Mucosa of rectum (tissue), 2 donors: ENCODE data around the gene IGFBP7.
"Not testable (repeated sequence)": the region's sequence is repeated elsewhere in the genome, so short reads cannot be mapped to it uniquely, and the experiment has no call there.

ENCODE experiments used
- H3K27ac ChIP-seq, 2 donors: one replicate each; pipeline ENCODE4 v1.7.0; 2013; ENCODE audit warnings: inconsistent platforms in 2 of 2, low read depth in 2 of 2, low read length in 2 of 2
- H3K27me3 ChIP-seq, 2 donors: one replicate each; pipeline ENCODE4 v1.7.0; 2013; ENCODE audit warnings: low read length in 2 of 2; ENCODE audit not compliant: control insufficient read depth in 2 of 2, insufficient read depth in 2 of 2
- H3K36me3 ChIP-seq, 2 donors: one replicate each; pipeline ENCODE4 v1.7.0; 2013; ENCODE audit warnings: low read length in 2 of 2; ENCODE audit not compliant: control insufficient read depth in 2 of 2, insufficient read depth in 2 of 2
- H3K4me1 ChIP-seq, 2 donors: one replicate each; pipeline ENCODE4 v1.7.0; 2013; ENCODE audit warnings: low read length in 2 of 2, mild to moderate bottlenecking in 1 of 2; ENCODE audit not compliant: control insufficient read depth in 2 of 2, insufficient read depth in 2 of 2
- H3K4me3 ChIP-seq, 2 donors: one replicate each; pipeline ENCODE4 v1.7.0; 2013; ENCODE audit warnings: low read length in 2 of 2
- H3K9ac ChIP-seq, 2 donors: one replicate each; pipeline ENCODE4 v1.7.0; 2013; ENCODE audit warnings: low read length in 2 of 2, low read depth in 1 of 2, mild to moderate bottlenecking in 1 of 2
- H3K9me3 ChIP-seq, 2 donors: one replicate each; pipeline ENCODE4 v1.7.0; 2013; ENCODE audit warnings: low read length in 2 of 2; ENCODE audit not compliant: control insufficient read depth in 2 of 2
- donor health status: healthy.
- donor health status: Normal muscosa, but diverticular disease.

The IGFBP7 gene

DNA sequence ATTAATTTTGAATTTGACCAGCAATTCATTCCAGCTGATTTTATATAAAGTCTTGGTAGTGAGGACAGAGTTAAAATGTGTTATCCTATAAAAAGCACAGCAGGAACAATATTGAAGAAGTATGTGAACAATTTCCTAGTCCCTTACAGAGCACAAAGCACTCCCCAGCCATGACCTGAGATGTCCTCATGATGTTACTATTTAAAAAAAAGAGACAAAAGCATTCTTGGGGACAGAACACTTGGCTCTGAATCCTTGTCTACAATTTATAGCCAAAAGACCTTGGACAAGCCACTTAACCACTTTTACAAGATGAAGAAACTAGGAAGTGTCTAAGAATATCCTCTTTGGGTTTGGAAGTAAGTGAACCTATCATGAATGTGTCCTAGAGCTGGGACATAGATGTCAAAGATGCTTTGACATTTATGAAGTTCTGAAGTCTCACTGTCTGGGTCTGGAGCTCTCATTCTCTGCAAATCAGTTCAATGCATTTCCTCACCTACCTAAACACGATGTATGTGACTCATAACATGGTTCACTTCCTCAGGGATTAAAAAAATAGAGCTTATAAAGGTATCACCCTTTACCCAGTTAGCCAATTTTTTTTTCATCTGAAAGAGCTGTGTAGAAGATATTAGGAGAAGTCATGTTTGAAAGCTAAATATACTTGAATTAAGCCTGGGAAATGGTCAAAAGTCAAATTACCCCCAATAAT, 61.4 kb downstream of the IGFBP7 start:
- Histone ChIP-seq H3K27ac (no peak overlapping the region), H3K9ac (no peak overlapping the region), H3K36me3 (no peaks in the 10 kb centered on the region), H3K4me3 (no peak overlapping the region), H3K4me1 (peaks cover under 1% of the 10 kb centered on the region in 2 donors), H3K27me3 (no peaks in the 10 kb centered on the region), H3K9me3 (no peaks in the 10 kb centered on the region)

DNA sequence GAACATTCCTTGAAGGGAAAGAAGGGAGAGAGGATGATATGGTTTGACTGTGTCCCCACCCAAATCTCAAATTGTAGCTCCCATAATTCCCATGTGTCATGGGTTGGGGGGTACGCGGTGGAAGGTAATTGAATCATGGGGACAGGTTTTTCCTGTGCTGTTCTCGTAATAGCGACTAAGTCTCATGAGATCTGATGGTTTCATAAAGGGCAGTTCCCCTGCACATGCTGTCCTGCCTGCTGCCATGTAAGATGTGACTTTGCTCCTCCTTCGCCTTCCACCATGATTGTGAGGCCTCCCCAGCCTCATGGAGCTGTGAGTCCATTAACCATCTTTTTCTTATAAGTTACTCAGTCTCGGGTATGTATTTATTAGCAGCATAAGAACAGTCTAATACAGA, 63.1 kb downstream of the IGFBP7 start:
- not testable (repeated sequence) for H3K27ac ChIP-seq, H3K36me3 ChIP-seq, H3K4me3 ChIP-seq, H3K27me3 ChIP-seq, H3K9me3 ChIP-seq, H3K9ac ChIP-seq, H3K4me1 ChIP-seq

GRCh38 chr4:57044996-57045395, 65.2 kb downstream of the IGFBP7 start:
- Histone ChIP-seq H3K27me3 (no peaks in the 10 kb centered on the region), H3K27ac (no peak overlapping the region), H3K4me1 (peaks cover 2 to 3% of the 10 kb centered on the region in 2 donors), H3K36me3 (no peaks in the 10 kb centered on the region), H3K9ac (no peak overlapping the region), H3K9me3 (no peaks in the 10 kb centered on the region), H3K4me3 (no peak overlapping the region)

GRCh38 chr4:57044279-57044678, 65.9 kb downstream of the IGFBP7 start:
- Histone ChIP-seq H3K9me3 (no peaks in the 10 kb centered on the region), H3K27ac (peak overlapping the region; percentile 41 to 54), H3K4me1 (peaks cover 2 to 3% of the 10 kb centered on the region in 2 donors)

DNA sequence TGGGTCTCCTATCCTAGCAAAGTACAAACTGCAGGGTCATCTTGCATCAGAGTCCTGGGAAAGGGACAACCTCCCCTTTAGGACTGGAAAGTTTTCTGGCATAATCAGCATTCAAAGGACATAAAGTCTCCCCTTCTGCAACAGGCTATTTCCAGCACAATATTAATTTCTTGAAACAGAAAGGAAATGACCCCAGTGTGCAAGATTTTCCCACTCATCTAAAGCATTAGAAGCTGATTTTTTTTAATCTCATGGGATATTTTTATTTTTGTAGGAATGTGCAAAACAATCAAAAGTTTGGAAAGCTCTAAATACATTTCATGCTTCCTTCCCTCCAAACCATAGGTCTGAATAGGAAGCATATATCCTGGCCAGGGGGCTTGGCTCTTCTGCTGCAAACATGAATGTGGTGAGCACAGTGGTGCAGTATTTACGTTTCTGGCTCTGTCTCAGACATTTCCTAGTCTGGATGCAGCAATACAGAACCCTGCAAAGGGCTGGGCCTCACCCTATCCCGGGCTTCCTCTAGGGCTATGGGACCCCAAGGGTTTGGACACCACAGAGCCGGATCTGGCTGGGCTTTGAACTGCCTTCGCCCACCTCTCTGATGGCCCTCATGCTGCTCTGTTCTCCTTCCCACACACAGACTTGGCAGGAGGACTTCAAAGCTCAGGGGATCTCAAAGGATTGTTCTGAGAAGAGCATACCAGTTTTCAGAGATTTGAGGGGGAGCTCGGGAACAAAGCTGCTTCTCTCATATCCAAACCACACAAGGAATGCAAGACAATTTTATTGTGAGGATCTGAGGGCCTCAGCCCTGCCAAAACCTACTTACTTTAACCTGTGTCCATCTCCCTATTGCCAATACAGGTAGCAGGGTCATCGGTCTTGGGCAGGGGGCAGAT, 66.6 kb downstream of the IGFBP7 start:
- H3K9ac ChIP-seq: peak overlapping the region in 1 of 2 donors; percentile 1
- H3K36me3 ChIP-seq: no peaks in the 10 kb centered on the region
- H3K4me3 ChIP-seq: no peak overlapping the region
- H3K27me3 ChIP-seq: no peaks in the 10 kb centered on the region
- H3K9me3 ChIP-seq: no peaks in the 10 kb centered on the region
- H3K27ac ChIP-seq: peak overlapping the region; percentile 41 to 65
- H3K4me1 ChIP-seq: peaks cover 2 to 3% of the 10 kb centered on the region in 2 donors

More at GRCh38 chr4:57044279-57044678, 65.9 kb downstream of the IGFBP7 start:
- Histone ChIP-seq H3K4me3 (no peak overlapping the region), H3K27me3 (no peaks in the 10 kb centered on the region), H3K9ac (peak overlapping the region in 1 of 2 donors; percentile 1), H3K36me3 (no peaks in the 10 kb centered on the region)

- H3K9ac ChIP-seq: no peak overlapping the region
- H3K9me3 ChIP-seq: no peaks in the 10 kb centered on the region
- no peaks in the 10 kb centered on the region for H3K27me3 ChIP-seq
- no peak overlapping the region for H3K4me3 ChIP-seq
- no peaks in the 10 kb centered on the region for H3K36me3 ChIP-seq
- H3K4me1 ChIP-seq: peaks cover 2 to 3% of the 10 kb centered on the region in 2 donors
- H3K27ac ChIP-seq: peak overlapping the region; percentile 41 to 65
Measured at GRCh38 chr4:57042711-57043169, 67.4 kb downstream of the IGFBP7 start.

GRCh38 chr4:57041020-57041419, 69.2 kb downstream of the IGFBP7 start:
- Histone ChIP-seq H3K4me3 (no peak overlapping the region), H3K4me1 (peaks cover 2 to 3% of the 10 kb centered on the region in 2 donors), H3K9me3 (no peaks in the 10 kb centered on the region), H3K36me3 (no peaks in the 10 kb centered on the region), H3K27ac (no peak overlapping the region), H3K9ac (no peak overlapping the region), H3K27me3 (no peaks in the 10 kb centered on the region)

DNA sequence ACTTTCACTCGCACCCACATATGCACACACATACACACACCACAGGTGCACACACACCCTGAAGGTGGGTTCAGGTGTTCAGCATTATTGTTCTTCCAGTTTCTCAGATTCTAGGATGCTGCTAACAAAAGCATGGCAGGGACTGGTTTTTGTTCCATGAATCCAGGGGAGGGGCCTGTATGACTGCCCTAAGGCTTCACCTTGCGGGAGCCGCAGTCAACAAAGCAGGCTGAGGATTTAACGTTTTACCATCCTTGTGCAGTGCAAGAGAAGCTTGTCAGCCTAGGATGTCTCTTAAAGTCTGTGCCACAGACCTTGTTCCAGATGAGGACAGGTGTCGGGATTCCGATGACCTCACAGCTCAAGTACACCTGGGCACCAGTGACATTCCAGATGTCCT, 69.7 kb downstream of the IGFBP7 start:
- Histone ChIP-seq H3K27me3 (no peaks in the 10 kb centered on the region), H3K4me1 (peaks cover 2 to 3% of the 10 kb centered on the region in 2 donors), H3K27ac (no peak overlapping the region), H3K4me3 (no peak overlapping the region), H3K36me3 (no peaks in the 10 kb centered on the region), H3K9ac (no peak overlapping the region), H3K9me3 (no peaks in the 10 kb centered on the region)

DNA sequence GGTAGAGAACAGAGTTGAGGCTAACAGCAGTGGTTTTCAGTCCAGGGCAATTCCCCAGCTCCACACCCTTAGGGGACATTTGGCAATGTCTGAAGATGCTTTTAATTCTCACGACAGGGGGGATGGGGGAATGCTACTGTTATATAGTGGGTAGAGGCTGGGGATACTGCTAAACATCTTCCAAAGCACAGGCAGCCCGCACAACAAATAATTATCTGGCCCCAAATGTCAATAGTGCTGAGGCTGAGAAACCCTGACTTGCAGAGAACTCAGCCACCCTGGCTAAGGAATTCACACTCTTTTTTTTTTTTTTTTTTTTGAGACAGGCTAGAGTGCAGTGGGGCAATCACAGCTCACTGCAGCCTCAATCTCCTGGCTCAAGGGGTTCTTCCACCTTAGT, 70.8 kb downstream of the IGFBP7 start:
- no peak overlapping the region for H3K27ac ChIP-seq
- no peaks in the 10 kb centered on the region for H3K27me3 ChIP-seq
- peaks cover 2 to 3% of the 10 kb centered on the region in 2 donors for H3K4me1 ChIP-seq
- H3K4me3 ChIP-seq: no peak overlapping the region
- no peaks in the 10 kb centered on the region for H3K36me3 ChIP-seq
- no peak overlapping the region for H3K9ac ChIP-seq
- H3K9me3 ChIP-seq: no peaks in the 10 kb centered on the region

- Histone ChIP-seq H3K9me3 (no peaks in the 10 kb centered on the region), H3K4me3 (no peak overlapping the region), H3K4me1 (no peaks in the 10 kb centered on the region), H3K9ac (no peak overlapping the region), H3K27me3 (no peaks in the 10 kb centered on the region), H3K27ac (no peak overlapping the region), H3K36me3 (no peaks in the 10 kb centered on the region)
Measured at GRCh38 chr4:57037982-57038604, 72.1 kb downstream of the IGFBP7 start.
